ENCODE measurements around the gene SPDYE6.

SPDYE6 gene

GRCh38 chr7:102398543-102398942 lies 42.3 kb upstream of the SPDYE6 start:
- no peak overlapping the region for H3K9ac ChIP-seq (ENCODE audit: low read length)
- no peaks in the 10 kb centered on the region for H3K9me3 ChIP-seq (ENCODE audit: insufficient read depth, low read length)
- no peaks in the 10 kb centered on the region for H4K20me1 ChIP-seq (ENCODE audit: insufficient read depth, low read length)
- H3K4me1 ChIP-seq (ENCODE audit: low read length) = peaks cover 9% of the 10 kb centered on the region
- no peak overlapping the region for H2AFZ ChIP-seq (ENCODE audit: low read depth, low read length)
- H3K4me2 ChIP-seq (ENCODE audit: low read length) = no peak overlapping the region
- H3K4me3 ChIP-seq (ENCODE audit: low read length) = no peak overlapping the region
- H3K36me3 ChIP-seq (replicated peaks; ENCODE audit: low read depth, low read length) = peaks cover 21% of the 10 kb centered on the region
- no peak overlapping the region for H3K27ac ChIP-seq (ENCODE audit: low read length)
- no peak for TF ChIP-seq EZH2phosphoT487 (IDR thresholded peaks at IDR 0.05; ENCODE audit: low read depth)
- TF ChIP-seq, protein P1, sequence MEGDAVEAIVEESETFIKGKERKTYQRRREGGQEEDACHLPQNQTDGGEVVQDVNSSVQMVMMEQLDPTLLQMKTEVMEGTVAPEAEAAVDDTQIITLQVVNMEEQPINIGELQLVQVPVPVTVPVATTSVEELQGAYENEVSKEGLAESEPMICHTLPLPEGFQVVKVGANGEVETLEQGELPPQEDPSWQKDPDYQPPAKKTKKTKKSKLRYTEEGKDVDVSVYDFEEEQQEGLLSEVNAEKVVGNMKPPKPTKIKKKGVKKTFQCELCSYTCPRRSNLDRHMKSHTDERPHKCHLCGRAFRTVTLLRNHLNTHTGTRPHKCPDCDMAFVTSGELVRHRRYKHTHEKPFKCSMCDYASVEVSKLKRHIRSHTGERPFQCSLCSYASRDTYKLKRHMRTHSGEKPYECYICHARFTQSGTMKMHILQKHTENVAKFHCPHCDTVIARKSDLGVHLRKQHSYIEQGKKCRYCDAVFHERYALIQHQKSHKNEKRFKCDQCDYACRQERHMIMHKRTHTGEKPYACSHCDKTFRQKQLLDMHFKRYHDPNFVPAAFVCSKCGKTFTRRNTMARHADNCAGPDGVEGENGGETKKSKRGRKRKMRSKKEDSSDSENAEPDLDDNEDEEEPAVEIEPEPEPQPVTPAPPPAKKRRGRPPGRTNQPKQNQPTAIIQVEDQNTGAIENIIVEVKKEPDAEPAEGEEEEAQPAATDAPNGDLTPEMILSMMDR (IDR thresholded peaks at IDR 0.05; ENCODE audit: low read depth, low read length) = no peak
- no peaks in the 10 kb centered on the region for H3K27me3 ChIP-seq (ENCODE audit: low read depth, low read length)
- peaks cover 14% of the 10 kb centered on the region for H3K79me2 ChIP-seq (ENCODE audit: low read length)

DNA sequence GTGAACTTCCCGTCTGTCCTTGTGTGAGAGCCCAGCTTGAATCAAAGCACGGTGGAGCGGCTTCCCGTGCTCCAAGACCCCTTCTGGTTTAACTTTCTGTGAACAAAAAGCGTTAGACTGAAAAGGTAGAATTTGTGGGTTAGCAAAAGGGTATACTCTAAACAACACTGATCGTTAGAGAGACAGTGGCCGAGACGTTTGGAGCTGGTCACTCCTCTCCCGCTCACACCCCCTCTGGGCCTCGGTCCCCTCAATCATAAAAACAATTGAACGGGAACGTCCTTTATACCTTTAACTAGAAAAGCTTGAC lies 40.4 kb upstream of the SPDYE6 start:
- peak overlapping the region; percentile 86 for H3K9ac ChIP-seq (ENCODE audit: low read length)
- H2AFZ ChIP-seq (ENCODE audit: low read depth, low read length) = peak overlapping the region; percentile 55; the same call in 1 of the 2 replicates
- no peaks in the 10 kb centered on the region for H3K27me3 ChIP-seq (ENCODE audit: low read depth, low read length)
- H3K27ac ChIP-seq (ENCODE audit: low read length) = peak overlapping the region; percentile 44
- TF ChIP-seq, protein P1 (IDR thresholded peaks at IDR 0.05; ENCODE audit: low read depth, low read length) = no peak
- H3K4me1 ChIP-seq (ENCODE audit: low read length) = peaks cover 9% of the 10 kb centered on the region
- H4K20me1 ChIP-seq (ENCODE audit: insufficient read depth, low read length) = no peaks in the 10 kb centered on the region
- peak overlapping the region; percentile 97 for H3K4me2 ChIP-seq (ENCODE audit: low read length)
- H3K4me3 ChIP-seq (ENCODE audit: low read length) = peak overlapping the region; percentile 82
- no peaks in the 10 kb centered on the region for H3K9me3 ChIP-seq (ENCODE audit: insufficient read depth, low read length)
- peaks cover 14% of the 10 kb centered on the region for H3K79me2 ChIP-seq (ENCODE audit: low read length)
- peaks cover 32% of the 10 kb centered on the region for H3K36me3 ChIP-seq (replicated peaks; ENCODE audit: low read depth, low read length)

DNA sequence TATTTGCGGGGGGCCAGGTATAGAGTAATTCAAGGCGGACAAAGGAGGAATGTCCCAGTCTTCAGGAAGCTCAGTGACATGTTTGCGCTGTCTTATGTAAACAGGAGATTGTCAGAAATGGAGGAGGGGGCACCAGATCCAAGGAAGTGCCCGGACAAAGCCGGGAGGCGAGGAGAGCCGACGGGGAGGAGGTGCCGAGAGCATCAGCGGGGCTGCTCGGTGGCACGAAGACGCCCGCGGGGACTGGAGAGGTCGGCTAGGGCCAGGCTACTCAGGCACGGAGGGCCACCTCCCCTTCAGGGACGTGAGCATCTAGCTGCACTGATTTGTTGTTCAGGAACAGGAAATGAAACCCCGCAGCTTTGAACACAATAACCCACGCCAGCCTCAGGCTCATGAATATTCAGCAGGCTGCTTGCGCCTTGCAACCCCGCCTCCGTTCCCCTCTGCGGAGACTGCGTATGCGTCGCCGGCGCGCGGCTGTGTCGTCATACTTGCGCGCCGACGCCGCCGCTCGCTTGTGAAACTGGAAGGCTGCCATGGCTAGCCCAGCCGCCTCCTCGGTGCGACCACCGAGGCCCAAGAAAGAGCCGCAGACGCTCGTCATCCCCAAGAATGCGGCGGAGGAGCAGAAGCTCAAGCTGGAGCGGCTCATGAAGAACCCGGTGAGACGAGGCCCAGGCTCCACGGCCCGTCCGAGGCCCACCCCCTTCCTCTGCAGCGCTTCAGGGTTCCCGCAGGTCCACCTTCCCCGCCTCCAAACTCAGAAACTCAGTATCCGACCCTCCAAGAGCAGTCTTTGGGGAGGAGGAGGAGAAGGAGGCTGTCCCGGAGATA lies 39.8 kb upstream of the SPDYE6 start, which contains the start of gene PRKRIP1:
PRKRIP1 (plus strand) TSS at position 491 of the 837 bp plus-strand sequence; CDS start at position 540, 49 bp downstream.
- peaks cover 14% of the 10 kb centered on the region for H3K79me2 ChIP-seq (ENCODE audit: low read length)
- TF ChIP-seq EZH2phosphoT487 (IDR thresholded peaks at IDR 0.05; ENCODE audit: low read depth) = no peak
- TF ChIP-seq, protein P1 (IDR thresholded peaks at IDR 0.05; ENCODE audit: low read depth, low read length) = no peak

DNA sequence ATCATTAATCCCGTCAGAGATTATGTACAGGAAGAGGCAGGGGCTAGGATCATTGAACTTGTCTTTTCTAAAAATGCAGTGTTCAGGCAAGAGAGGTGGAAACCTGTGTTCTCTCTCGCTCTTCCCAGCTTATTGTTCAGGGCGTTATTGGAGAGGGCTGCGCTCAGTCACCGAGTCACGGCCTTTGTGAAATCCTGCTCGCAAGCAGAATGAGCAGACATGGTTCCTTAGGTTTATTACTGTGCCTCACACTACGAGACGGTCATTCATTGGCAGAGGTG lies 39.3 kb upstream of the SPDYE6 start:
- H2AFZ ChIP-seq (ENCODE audit: low read depth, low read length) = no peak overlapping the region
- peak overlapping the region; percentile 90 for H3K4me2 ChIP-seq (ENCODE audit: low read length)
- peaks cover 9% of the 10 kb centered on the region for H3K4me1 ChIP-seq (ENCODE audit: low read length)
- no peaks in the 10 kb centered on the region for H3K27me3 ChIP-seq (ENCODE audit: low read depth, low read length)
- H3K79me2 ChIP-seq (ENCODE audit: low read length) = peaks cover 14% of the 10 kb centered on the region
- TF ChIP-seq, protein P1 (IDR thresholded peaks at IDR 0.05; ENCODE audit: low read depth, low read length) = no peak
- TF ChIP-seq EZH2phosphoT487 (IDR thresholded peaks at IDR 0.05; ENCODE audit: low read depth) = no peak
- H3K27ac ChIP-seq (ENCODE audit: low read length) = peak overlapping the region; percentile 39; the same call in 1 of the 2 replicates
- no peaks in the 10 kb centered on the region for H3K9me3 ChIP-seq (ENCODE audit: insufficient read depth, low read length)
- H4K20me1 ChIP-seq (ENCODE audit: insufficient read depth, low read length) = no peaks in the 10 kb centered on the region
- H3K4me3 ChIP-seq (ENCODE audit: low read length) = peak overlapping the region; percentile 82
- peaks cover 27% of the 10 kb centered on the region for H3K36me3 ChIP-seq (replicated peaks; ENCODE audit: low read depth, low read length)
- H3K9ac ChIP-seq (ENCODE audit: low read length) = peak overlapping the region; percentile 58; the same call in 1 of the 2 replicates

More for the DNA sequence above, 39.8 kb upstream of the SPDYE6 start, which contains the start of gene PRKRIP1:
- Histone ChIP-seq H3K9me3 (ENCODE audit: insufficient read depth, low read length) (no peaks in the 10 kb centered on the region), H4K20me1 (ENCODE audit: insufficient read depth, low read length) (no peaks in the 10 kb centered on the region), H3K27ac (ENCODE audit: low read length) (peak within 1 kb of the TSS; percentile 44), H3K9ac (ENCODE audit: low read length) (peak within 1 kb of the TSS; percentile 86), H3K4me2 (ENCODE audit: low read length) (peak within 1 kb of the TSS; percentile 97), H3K36me3 (replicated peaks; ENCODE audit: low read depth, low read length) (peaks cover 33% of the 10 kb centered on the region), H3K27me3 (ENCODE audit: low read depth, low read length) (no peaks in the 10 kb centered on the region), H2AFZ (ENCODE audit: low read depth, low read length) (peak within 1 kb of the TSS; percentile 55; the same call in 1 of the 2 replicates), H3K4me3 (ENCODE audit: low read length) (peak within 1 kb of the TSS; percentile 82), H3K4me1 (ENCODE audit: low read length) (peaks cover 9% of the 10 kb centered on the region)

All from OCI-LY3 (cell line).